TTC549 (cell line): Measurements from ENCODE around the gene EXOC6B.
A peak's percentile ranks its signal among the peaks of the same experiment; 100 is the strongest.

Experiments used
- FAIRE-seq: peaks from 2 replicates; lab custom pipeline; 2012; peaks lifted over from hg19 to GRCh38; lab: Jason Lieb, UNC

EXOC6B gene

DNA sequence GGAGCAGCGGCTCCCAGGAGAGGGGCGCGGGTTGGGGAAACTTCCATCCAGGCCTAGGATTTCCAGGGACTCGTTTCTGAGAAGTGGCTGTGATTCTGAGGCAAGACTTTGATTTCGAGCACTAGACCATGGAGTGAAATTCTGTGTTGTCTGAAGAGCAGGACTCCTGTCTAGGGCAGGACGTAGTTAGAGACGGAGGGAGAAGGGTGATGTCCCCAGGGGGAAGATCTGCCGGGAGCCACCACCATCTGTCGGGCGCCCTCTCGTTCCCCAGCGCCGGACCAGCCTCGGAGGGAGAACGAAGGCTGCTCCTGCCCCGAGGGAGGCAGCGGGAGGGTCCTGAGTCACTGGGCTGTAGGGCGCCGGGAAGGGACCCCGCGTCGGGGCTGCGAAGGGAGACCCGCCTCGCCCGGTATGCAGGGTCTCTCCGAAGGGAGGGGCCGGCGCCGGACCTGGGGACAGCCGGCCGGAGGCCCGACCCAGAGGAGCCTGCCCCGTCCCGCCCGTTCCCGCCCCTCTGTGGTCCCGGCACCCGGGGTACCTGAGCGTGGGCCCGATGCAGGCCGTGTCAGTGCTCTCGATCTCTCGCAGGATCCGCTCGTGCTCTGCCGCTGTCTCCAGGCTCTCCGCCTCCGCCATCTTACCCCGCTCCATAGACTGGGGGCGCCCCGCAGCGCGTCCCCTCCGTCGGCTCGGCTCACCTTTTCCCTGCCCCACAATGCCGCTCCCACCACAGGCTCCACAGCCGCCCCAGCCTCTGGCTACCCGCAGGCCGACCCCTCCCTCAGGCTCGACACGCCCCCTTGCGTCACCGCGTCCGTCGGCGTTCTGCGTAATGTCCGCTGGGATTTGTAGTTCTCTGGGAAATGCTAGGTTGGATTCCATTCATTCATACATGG is at the start of gene EXOC6B:
Gene EXOC6B, minus strand, starts transcription at position 777 of the 899 bp plus-strand sequence.
- peak; percentile 84 for FAIRE-seq

DNA sequence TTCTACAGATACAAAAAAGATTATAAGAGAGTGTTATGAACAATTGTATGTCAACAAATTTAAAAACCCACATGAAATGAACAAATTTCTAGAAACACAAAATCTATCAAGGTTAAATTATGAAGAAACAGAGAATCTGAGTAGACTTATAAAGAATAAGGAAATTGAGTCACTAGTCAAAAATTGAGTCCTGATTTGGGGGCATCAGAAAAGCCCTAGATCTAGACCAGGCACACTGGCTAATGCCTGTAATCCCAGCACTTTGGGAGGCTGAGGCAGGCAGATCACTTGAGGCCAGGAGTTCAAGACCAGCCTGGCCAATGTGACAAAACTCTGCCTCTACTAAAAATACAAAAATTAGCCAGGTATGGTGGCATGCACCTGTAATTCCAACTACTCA is 46.0 kb upstream of the EXOC6B start:
- no peak for FAIRE-seq

GRCh38 chr2:72871060-72871459 is 45.2 kb upstream of the EXOC6B start:
- peak; percentile 57 for FAIRE-seq

GRCh38 chr2:72864500-72864899 is 38.7 kb upstream of the EXOC6B start:
- no peak for FAIRE-seq

DNA sequence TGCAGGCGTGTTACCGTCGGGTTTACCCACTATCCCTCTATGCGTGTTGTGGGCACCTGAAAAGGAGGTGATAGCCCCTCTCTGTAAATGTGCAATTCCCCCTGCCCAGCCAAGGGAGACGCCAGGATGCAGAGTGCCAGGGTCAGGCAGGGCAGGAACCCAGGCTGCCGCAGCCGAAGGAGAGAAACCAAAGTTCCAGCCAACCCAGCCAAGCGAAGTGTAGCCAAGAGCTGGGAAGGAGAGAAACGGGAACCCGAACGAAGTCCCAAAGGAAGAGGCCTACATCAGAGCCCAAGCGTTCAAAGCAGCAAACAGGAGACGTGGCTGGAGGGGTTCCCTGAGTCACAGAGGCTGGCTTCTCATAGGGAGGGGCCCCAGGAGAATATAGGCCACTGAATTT is 37.2 kb upstream of the EXOC6B start:
- FAIRE-seq, result no peak

DNA sequence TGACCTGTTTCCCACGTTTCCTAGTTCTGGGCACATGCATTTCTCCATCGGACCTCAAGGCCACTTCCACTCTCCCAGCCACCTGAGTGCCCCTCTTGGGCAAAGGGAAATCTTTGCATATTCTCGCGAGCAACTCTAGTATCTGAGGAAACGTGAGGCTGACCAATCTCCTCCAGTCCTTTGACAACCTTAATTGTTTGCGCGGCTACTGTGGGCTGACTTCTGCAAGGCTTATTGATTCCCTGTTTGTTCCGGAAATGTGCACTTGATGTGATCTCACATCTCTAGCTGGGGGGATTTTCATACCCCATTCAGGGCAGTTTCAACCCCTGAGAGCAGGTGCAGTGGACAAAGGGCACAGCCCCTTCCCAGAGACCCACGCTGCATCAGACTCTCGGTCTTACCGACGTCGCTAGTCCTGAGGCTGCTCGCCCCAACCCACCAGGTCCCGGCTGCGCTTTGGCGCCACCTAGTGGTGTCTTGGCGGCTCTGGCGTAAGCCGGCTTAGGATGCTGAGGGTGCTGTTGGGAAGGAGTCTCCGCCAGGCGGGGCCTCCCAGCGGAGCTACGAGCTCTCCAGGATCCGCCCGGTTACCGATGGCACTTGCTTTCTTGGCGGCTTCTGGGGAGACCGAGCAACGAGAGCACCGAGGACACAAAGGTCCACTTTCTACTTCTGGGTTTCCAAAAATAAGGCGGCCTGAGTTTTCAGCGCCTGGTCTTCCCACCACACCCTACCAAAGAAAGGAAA is 36.6 kb upstream of the EXOC6B start:
- peak; percentile 34 for FAIRE-seq

DNA sequence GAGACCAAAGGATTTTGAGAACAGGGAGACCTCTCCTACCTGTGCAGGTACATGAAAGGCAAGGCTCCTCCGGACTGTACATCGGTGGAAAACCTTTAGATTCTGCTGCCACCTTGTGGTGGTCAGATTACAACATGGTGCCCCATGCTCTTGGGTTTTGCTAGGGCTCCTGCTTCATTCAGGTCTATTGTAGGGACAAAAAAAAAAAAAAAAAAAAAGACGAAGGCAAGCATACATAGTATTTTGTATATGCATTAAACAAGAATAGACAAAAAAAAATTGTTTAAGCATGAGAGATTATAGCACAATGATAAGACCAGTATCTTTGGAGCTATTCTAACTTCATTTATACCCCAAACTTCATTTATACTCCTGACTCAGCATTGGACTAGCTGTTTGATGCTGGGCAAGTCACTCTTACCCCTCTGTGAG is 34.0 kb upstream of the EXOC6B start:
- peak; percentile 86 for FAIRE-seq

DNA sequence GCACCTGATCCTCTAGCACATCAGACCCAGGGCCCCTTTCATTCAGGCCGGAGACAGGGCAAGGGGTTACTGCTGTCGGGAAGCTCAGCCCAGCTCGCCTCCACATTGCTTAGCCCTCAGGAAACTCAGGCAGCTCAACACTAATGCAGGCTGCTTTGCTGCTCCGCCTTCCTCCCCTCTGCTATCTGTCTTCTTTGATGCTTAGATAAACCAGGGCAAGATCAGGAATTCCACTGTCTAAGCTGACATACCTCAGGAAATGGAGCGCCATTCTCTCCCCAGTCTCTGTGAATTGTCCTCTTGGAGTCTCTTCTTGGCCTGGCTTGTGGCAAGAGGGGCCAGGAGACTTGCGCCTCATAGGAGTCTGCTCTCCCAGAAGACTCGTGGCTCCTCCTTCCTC is 25.5 kb upstream of the EXOC6B start:
- no peak for FAIRE-seq

DNA sequence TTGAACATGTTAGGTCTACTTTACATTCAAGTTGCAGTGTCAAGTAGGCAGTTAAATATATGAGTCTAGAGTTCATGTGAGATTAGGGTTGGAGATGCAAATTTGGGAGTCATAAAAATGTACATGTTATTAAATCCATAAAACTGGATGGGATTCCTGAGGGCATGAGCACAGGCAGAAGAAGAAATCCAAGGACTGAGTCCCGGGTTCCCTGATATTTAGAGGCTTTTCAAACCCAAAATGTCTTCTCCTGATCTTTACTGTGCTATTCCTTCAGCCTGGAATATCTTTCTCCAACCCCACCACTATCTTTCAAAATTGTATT is 23.3 kb upstream of the EXOC6B start:
- no peak for FAIRE-seq

GRCh38 chr2:72848436-72849137 is 22.8 kb upstream of the EXOC6B start:
- no peak for FAIRE-seq

DNA sequence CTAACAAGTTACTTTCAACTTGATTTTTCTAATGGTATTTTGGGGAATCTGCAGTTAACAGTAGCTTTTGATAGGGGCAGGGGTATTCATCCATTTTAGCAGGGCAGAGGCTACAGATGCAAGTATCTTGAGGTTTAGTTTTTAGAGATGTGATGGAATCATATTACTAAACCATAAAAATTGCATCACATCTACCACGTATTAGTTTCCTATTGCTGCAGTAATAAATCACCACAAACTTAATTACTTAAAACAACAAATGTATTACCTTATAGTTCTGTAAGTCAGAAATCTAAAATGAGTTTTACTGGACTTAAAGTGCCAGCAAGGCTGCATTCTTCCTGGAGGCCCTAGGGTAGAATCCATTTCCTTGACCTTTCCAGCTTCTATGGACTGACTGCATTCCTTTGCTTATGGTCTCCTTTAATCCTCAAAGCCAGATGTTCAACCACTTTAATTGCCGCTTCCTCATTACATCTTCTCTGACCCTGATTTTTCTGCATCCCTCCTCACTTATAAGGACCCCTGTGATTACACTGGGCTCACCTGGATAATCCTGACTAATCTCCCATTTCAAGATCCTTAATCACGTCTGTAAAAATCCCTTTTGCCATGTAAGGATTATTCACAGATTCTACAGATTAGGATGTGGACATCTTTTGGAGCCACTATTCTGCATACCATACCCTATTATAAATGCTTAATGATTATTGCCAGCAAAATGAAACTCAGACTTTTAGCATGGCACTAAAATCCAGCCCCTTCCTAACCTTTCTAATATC is 21.9 kb upstream of the EXOC6B start:
- no peak for FAIRE-seq

- FAIRE-seq, result no peak
These were observed 20.6 kb upstream of the EXOC6B start for GRCh38 chr2:72846171-72847095.

DNA sequence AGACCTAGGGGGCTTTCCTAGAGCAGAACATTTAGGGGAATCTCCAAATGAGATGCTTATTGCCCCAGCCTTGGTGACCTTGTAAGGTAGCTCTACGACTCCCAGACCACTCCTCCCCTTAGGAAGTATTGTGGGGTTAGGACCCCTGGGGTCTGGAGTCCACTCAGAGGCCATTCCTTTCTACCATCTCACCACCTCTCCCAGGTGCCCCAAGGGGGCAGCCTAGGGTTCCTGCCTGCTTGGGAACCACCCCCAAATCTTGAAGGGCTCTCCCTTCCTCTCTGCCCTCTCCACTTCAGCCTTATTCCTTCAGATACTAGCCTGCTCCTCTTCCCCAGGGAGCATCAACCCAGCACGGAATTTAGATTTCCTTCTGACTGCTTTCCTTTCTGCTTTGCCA is 17.5 kb upstream of the EXOC6B start:
- no peak for FAIRE-seq

DNA sequence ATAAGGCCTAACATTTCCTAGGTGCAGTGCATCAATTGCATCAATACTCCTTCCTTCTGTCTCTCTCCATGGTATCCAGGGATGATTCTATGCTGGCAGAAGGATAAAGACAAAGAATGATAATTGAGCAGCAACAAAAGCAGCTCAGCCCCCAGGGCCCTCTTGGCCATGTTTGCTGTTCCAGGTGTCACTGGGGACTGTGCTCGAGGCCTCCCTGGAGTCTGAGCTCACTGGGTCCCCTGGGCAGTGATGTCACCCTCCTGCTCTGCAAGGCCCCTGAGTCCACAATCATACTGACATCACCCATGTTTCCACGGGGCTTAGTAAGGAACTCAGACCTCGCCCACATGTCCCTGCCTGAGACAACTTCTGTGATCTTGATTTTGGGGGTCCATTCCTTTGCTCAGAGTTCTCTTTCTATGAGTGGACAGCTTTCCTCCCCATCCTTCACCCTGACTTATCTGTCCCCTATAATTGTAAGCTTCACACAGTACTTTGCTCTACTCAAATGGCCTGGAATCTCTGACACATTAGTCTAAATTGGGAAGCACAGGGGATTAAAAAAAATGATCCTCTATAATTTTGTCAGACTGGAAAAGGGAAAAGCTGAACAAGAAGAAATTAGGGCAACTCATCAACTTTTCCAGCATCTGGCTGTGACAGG is 15.8 kb upstream of the EXOC6B start:
- no peak for FAIRE-seq

GRCh38 chr2:72840066-72840465 is 14.2 kb upstream of the EXOC6B start:
- no peak for FAIRE-seq

DNA sequence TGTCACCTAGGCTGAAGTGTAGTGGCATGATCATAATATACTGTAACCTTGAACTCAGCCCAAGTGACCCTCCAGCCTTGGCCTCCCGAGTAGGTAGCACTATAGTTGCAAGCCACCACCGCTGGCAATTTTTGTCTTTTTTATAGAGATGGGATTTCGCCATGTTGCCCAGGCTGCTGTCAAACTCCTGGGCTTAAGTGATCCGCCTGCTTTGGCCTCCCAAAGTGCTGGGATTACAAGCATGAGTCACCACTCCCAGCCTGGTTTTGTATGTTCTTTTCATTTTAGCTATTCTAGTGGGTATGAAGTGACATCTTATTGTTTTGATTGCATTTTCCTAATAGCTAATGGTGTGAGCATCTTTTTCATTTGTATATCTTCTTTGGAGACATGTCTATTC is 11.3 kb upstream of the EXOC6B start:
- no peak for FAIRE-seq

DNA sequence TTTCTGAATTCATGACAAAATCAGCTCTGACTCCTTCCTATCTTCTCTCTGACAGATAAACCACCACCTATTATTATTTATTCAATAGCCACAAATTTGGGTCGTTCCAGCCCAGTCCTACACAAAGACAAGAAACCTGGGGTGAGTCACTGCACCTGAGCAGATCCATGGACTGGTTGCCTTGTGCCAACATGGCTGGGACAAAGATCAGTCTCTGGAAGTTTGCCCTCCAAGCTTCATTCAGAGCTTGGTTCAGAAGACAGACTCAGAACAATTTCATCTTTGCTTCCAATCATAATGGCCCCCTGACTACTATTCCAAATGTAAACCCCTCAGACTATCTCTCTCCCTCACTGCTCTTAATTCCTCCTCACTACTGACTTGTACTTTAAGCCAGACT is 9.6 kb upstream of the EXOC6B start:
- no peak for FAIRE-seq

GRCh38 chr2:72834596-72834995 is 8.8 kb upstream of the EXOC6B start:
- FAIRE-seq, result no peak

DNA sequence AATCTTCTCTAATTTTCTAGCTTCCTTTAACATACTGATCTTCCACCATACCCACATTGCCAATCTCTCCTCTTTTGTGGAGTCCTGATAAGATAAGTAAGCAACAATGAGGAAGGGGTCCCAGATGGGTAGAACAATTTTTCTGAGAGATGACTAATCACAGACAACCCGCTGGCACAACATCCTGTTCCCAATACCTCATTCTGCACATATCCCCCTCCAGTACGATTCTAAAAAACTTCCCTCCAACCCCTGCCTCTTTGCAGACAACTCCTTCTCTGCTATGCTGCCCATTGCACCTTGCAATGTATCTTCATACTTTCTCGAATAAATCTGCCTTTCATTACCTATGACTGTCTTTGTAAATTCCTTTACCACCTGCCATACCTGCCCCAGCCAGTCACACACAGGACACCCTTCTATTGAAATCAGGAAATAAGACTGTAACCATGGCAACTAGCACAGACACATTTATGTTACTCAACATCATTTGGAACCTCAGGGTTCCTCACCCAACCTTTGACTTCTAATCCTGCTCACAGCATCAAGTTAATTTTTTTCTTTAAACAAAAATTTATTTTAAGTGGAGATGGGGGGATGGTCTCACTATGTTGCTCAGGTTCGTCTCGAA is 7.4 kb upstream of the EXOC6B start:
- FAIRE-seq, result no peak

GRCh38 chr2:72830273-72830672 is 4.4 kb upstream of the EXOC6B start:
- FAIRE-seq, result no peak
